MM.1S (cell line): ENCODE data around the gene CXCL3.

Experiments used
- DNase-seq: peaks from one replicate; pipeline ENCODE4 v3.0.0-alpha.2; 2015
- H2AFZ ChIP-seq: fragments of 300-600 bp; sonication (generic); 2 replicates; pipeline ENCODE4 v1.6.0; 2016; ENCODE audit warnings: antibody characterized with exemption, low read length
- H3F3A ChIP-seq: fragments of 300-600 bp; sonication (generic); 2 replicates; pipeline ENCODE4 v1.6.1; 2016; ENCODE audit warnings: mild to moderate bottlenecking, antibody characterized with exemption, low read length, moderate library complexity, mixed read lengths; ENCODE audit not compliant: insufficient read depth
- H3K27ac ChIP-seq: fragments of 300-600 bp; sonication (generic); 2 replicates; pipeline ENCODE4 v1.5.1; 2016; ENCODE audit warnings: mild to moderate bottlenecking, low read length
- H3K27me3 ChIP-seq: fragments of 300-600 bp; sonication (generic); replicated peaks from 2 replicates; pipeline ENCODE4 v1.6.0; 2016; ENCODE audit warnings: low read length; ENCODE audit not compliant: insufficient read depth
- H3K36me3 ChIP-seq: fragments of 300-600 bp; sonication (generic); replicated peaks from 2 replicates; pipeline ENCODE4 v1.6.1; 2016; ENCODE audit warnings: mild to moderate bottlenecking, low read length, mixed read lengths; ENCODE audit not compliant: insufficient read depth
- H3K4me1 ChIP-seq: fragments of 300-600 bp; sonication (generic); 2 replicates; pipeline ENCODE4 v1.6.1; 2016; ENCODE audit warnings: low read length, mixed read lengths
- H3K4me2 ChIP-seq: fragments of 300-600 bp; sonication (generic); 2 replicates; pipeline ENCODE4 v1.6.0; 2016; ENCODE audit warnings: low read depth, low read length
- H3K4me3 ChIP-seq: fragments of 300-600 bp; sonication (generic); 2 replicates; pipeline ENCODE4 v1.5.1; 2016; ENCODE audit warnings: low read length, mixed read lengths
- H3K79me2 ChIP-seq: fragments of 300-600 bp; sonication (generic); 2 replicates; pipeline ENCODE4 v1.6.1; 2016; ENCODE audit warnings: mixed run types, low read length, mixed read lengths
- H3K9ac ChIP-seq: fragments of 300-600 bp; sonication (generic); 2 replicates; pipeline ENCODE4 v1.6.1; 2016; ENCODE audit warnings: low read length, mixed read lengths
- H3K9me2 ChIP-seq: fragments of 300-600 bp; sonication (generic); replicated peaks from 2 replicates; pipeline ENCODE4 v1.6.1; 2016; ENCODE audit warnings: mild to moderate bottlenecking, low read length, mixed read lengths; ENCODE audit not compliant: insufficient read depth
- H3K9me3 ChIP-seq: fragments of 300-600 bp; sonication (generic); replicated peaks from 2 replicates; pipeline ENCODE4 v1.6.1; 2016; ENCODE audit warnings: mild to moderate bottlenecking, low read length, mixed read lengths; ENCODE audit not compliant: insufficient read depth
- H4K20me1 ChIP-seq: fragments of 300-600 bp; sonication (generic); 2 replicates; pipeline ENCODE4 v1.6.1; 2016; ENCODE audit warnings: mild to moderate bottlenecking, low read length, moderate library complexity, mixed read lengths; ENCODE audit not compliant: insufficient read depth
- EZH2 ChIP-seq: fragments of 300-600 bp; sonication (generic); optimal IDR thresholded peaks from 2 replicates; pipeline ENCODE3; 2017; ENCODE audit warnings: low read depth, mild to moderate bottlenecking, antibody characterized with exemption, low read length, mixed read lengths
- EZH2phosphoT487 ChIP-seq: fragments of 300-600 bp; sonication (generic); IDR thresholded peaks from 2 replicates; pipeline ENCODE4 v1.6.1; 2018; ENCODE audit warnings: antibody characterized with exemption, low read length
- TF ChIP-seq, protein P1 (sequence below): fragments of 300-600 bp; sonication (generic); IDR thresholded peaks from 2 replicates; pipeline ENCODE4 v1.5.1; 2016; ENCODE audit warnings: antibody characterized with exemption, low read length, mixed read lengths

The CXCL3 gene

DNA sequence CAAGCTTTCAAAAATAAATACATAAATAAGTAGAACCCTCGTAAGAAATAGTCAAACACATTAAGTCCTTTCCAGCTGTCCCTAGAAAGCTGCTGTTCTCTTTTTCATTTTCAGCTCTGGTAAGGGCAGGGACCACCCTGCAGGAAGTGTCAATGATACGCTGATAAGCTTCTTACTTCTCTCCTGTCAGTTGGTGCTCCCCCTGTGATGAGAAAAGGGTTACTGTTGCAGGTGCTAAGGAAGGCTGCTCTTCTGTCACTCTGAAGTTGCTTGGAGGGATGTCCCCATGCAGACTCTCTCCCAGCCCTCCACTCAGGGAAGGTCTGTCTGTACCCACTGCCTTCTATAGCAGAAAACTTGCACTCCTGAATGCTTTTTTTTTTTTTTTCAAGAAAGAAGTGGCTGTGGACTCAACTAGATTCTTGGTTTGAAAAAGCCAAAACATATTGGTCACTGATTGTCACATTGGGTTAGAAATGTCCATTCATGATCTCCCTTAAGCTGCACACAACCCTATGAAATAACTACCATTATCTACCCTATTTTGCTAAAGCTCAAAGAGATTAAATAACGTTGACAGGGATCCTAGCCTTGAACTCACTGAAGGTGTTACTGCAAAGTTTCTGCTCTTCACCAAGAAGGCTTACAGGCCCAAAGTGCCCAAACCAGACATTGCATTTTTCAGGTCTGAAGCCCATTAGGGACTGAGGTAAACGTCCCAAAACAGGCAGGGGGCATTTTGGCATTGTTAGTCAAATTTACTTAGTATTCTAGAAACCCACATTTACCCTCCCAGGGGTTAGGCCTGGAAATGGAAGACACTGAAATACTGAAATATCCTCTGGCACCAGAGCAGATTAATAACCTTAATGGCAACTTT lies 1.2 kb downstream of the CXCL3 start:
- Histone ChIP-seq H3K4me1 (no peaks in the 10 kb centered on the region), H3K9me3 (no peaks in the 10 kb centered on the region), H3F3A (no peaks in the 10 kb centered on the region), H4K20me1 (no peaks in the 10 kb centered on the region), H3K27ac (no peak overlapping the region), H3K79me2 (no peaks in the 10 kb centered on the region), H3K9ac (no peak overlapping the region), H3K9me2 (no peaks in the 10 kb centered on the region), H3K4me3 (no peak overlapping the region), H3K27me3 (no peaks in the 10 kb centered on the region), H3K36me3 (no peaks in the 10 kb centered on the region), H2AFZ (no peak overlapping the region), H3K4me2 (no peak overlapping the region)
- no peak for TF ChIP-seq EZH2phosphoT487
- TF ChIP-seq EZH2 = no peak
- TF ChIP-seq, protein P1, sequence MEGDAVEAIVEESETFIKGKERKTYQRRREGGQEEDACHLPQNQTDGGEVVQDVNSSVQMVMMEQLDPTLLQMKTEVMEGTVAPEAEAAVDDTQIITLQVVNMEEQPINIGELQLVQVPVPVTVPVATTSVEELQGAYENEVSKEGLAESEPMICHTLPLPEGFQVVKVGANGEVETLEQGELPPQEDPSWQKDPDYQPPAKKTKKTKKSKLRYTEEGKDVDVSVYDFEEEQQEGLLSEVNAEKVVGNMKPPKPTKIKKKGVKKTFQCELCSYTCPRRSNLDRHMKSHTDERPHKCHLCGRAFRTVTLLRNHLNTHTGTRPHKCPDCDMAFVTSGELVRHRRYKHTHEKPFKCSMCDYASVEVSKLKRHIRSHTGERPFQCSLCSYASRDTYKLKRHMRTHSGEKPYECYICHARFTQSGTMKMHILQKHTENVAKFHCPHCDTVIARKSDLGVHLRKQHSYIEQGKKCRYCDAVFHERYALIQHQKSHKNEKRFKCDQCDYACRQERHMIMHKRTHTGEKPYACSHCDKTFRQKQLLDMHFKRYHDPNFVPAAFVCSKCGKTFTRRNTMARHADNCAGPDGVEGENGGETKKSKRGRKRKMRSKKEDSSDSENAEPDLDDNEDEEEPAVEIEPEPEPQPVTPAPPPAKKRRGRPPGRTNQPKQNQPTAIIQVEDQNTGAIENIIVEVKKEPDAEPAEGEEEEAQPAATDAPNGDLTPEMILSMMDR = no peak
- no peak for DNase-seq

DNA sequence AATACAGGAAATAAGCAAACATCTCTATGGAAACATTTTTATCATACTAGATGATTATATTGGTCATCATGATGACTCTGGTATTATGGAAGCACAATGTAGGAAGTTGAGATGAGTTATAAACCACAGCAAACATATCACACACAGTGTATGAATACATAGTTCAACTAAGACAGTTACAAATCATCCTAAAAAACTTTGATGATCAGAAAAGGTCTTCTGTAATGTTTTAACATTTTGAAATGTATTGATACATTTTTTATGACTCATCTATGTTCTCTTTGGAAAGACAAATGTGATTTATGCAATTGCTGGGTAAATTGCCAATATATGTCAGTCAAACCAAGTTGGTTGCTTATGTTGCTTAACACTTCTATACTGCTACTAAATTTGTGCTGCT lies 4.8 kb downstream of the CXCL3 start:
- no peak overlapping the region for H2AFZ ChIP-seq
- no peaks in the 10 kb centered on the region for H3K27me3 ChIP-seq
- no peaks in the 10 kb centered on the region for H4K20me1 ChIP-seq
- no peaks in the 10 kb centered on the region for H3K4me1 ChIP-seq
- no peaks in the 10 kb centered on the region for H3K9me2 ChIP-seq
- TF ChIP-seq EZH2phosphoT487 (no peak), EZH2 (no peak)
- TF ChIP-seq, protein P1 = no peak
- H3K36me3 ChIP-seq = no peaks in the 10 kb centered on the region
- no peak overlapping the region for H3K9ac ChIP-seq
- no peaks in the 10 kb centered on the region for H3F3A ChIP-seq
- no peak for DNase-seq
- H3K79me2 ChIP-seq = no peaks in the 10 kb centered on the region
- no peaks in the 10 kb centered on the region for H3K9me3 ChIP-seq
- H3K4me2 ChIP-seq = no peak overlapping the region
- no peak overlapping the region for H3K27ac ChIP-seq
- no peak overlapping the region for H3K4me3 ChIP-seq

DNA sequence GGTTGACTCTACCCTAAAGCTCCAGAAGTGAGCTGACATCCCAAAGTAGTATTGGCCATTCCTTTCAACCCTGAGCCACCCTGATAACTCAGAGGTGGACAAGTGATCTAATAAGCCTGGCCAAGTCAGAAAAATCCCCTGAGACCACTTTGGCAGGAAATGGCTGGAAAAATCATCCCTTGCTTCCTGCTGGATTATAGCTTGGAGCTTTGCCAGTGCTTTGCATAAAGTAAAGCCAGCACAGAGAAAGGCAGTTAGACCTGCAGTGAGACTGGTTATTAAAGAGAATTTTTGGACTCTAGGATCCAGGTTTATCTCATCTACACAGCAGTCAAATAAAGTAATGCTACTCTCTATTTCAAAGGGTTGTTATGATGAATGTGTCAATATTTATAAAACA lies 6.4 kb downstream of the CXCL3 start:
- Histone ChIP-seq H2AFZ (no peak overlapping the region), H3K36me3 (no peaks in the 10 kb centered on the region), H3K4me1 (no peaks in the 10 kb centered on the region), H4K20me1 (no peaks in the 10 kb centered on the region), H3K9ac (no peak overlapping the region), H3K27ac (no peak overlapping the region), H3K9me2 (no peaks in the 10 kb centered on the region), H3K9me3 (no peaks in the 10 kb centered on the region), H3K79me2 (no peaks in the 10 kb centered on the region), H3K4me2 (no peak overlapping the region), H3K4me3 (no peak overlapping the region), H3F3A (no peaks in the 10 kb centered on the region), H3K27me3 (no peaks in the 10 kb centered on the region)
- no peak for DNase-seq
- TF ChIP-seq EZH2phosphoT487 = no peak
- no peak for TF ChIP-seq EZH2
- TF ChIP-seq, protein P1 = no peak
